Smooth muscle cell (in vitro differentiated cells): ENCODE results near the gene LRFN5. TPM values are rescaled to one million over a fixed set of nuclear protein-coding genes. Genes with fewer than 3 reads are reported as not detected.

Experiments
- DNase-seq: peaks from one replicate; lab custom pipeline; 2025; ENCODE audit not compliant: unreplicated experiment; lab: John Stamatoyannopoulos, UW
- H2AFZ ChIP-seq: fragments of 200-600 bp; sonication (generic); 2 replicates; pipeline ENCODE4 v1.6.0; 2016; ENCODE audit warnings: antibody characterized with exemption, low read depth, mild to moderate bottlenecking
- H3F3A ChIP-seq: fragments of 200-600 bp; sonication (generic); 2 replicates; pipeline ENCODE4 v1.6.0; 2017; ENCODE audit warnings: antibody characterized with exemption, low read depth
- H3K27ac ChIP-seq: fragments of 200-600 bp; sonication (generic); 2 replicates; pipeline ENCODE4 v1.5.1; 2016; ENCODE audit warnings: low read depth, mild to moderate bottlenecking
- H3K27me3 ChIP-seq: fragments of 200-600 bp; sonication (generic); 2 replicates; pipeline ENCODE4 v1.6.1; 2016; ENCODE audit warnings: low read depth, mild to moderate bottlenecking
- H3K36me3 ChIP-seq: fragments of 200-600 bp; sonication (generic); 2 replicates; pipeline ENCODE4 v1.5.1; 2016; ENCODE audit warnings: low read depth
- H3K4me1 ChIP-seq: fragments of 200-600 bp; sonication (generic); 2 replicates; pipeline ENCODE4 v1.5.1; 2016; ENCODE audit warnings: low read depth
- H3K4me2 ChIP-seq: fragments of 200-600 bp; sonication (generic); 2 replicates; pipeline ENCODE4 v1.6.0; 2016; ENCODE audit warnings: mild to moderate bottlenecking
- H3K4me3 ChIP-seq: fragments of 200-600 bp; sonication (generic); 2 replicates; pipeline ENCODE4 v1.5.1; 2016; ENCODE audit warnings: mild to moderate bottlenecking
- H3K79me2 ChIP-seq: fragments of 200-600 bp; sonication (generic); 2 replicates; pipeline ENCODE4 v1.6.0; 2016; ENCODE audit warnings: low read depth, mild to moderate bottlenecking
- H3K9ac ChIP-seq: fragments of 200-600 bp; sonication (generic); 2 replicates; pipeline ENCODE4 v1.6.0; 2016; ENCODE audit warnings: low read depth
- H3K9me3 ChIP-seq: fragments of 200-600 bp; sonication (generic); replicated peaks from 2 replicates; pipeline ENCODE4 v1.5.1; 2016; ENCODE audit warnings: low read depth
- H4K20me1 ChIP-seq: fragments of 200-600 bp; sonication (generic); 2 replicates; pipeline ENCODE4 v1.6.0; 2016; ENCODE audit warnings: low read depth
- WGBS: methylation state at CpG from one replicate; pipeline ENCODE4 v1.1.7; 2016; ENCODE audit warnings: low lambda C conversion rate; 5-methylcytosine and 5-hydroxymethylcytosine counted together
- polyA plus RNA-seq: library from polyadenylated mRNA; unstranded; fragments of >200 nt; fragmentation: Nextera tagmentation; extraction: Ambion mirVana; gene quantifications from 2 replicates; pipeline ENCODE4 v1.2.1, GENCODE V29; 2016
- total RNA-seq: library from RNA; depleted of rRNA; stranded (reverse); fragments of >200 nt; gene quantifications from 2 replicates; pipeline ENCODE4 v1.2.3, GENCODE V29; 2014
- TF ChIP-seq, protein P1 (sequence below): fragments of 200-600 bp; sonication (generic); IDR thresholded peaks from 2 replicates; pipeline ENCODE4 v1.5.1; 2017; ENCODE audit warnings: borderline replicate concordance, mild to moderate bottlenecking, antibody characterized with exemption; ENCODE audit not compliant: insufficient read depth, poor library complexity, severe bottlenecking

LRFN5 gene
- total and polyA plus RNA-seq, 2 experiments from 2014 or later, result 22.1 to 33.8 TPM

DNA sequence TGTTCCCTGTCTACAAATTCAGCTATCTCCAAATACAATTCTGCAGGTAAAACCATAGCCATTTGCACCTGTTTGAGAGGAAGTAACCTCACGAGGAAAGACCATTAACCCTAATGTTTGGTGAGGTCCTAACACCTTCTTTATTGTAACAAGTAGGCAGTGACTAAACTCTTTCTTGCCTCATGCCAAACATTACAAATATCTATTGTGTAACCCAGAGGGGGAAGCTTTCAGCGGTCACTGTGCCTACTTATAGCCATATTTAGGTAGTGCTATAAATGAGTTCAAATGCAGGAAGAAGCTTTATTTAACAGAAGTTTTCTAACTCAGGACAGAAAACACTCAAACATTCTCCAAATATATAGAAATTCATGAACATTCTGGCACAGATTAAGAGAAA is 252.7 kb downstream of the LRFN5 start:
- Histone ChIP-seq H3K79me2 (peaks cover 4% of the 10 kb centered on the region), H3K27ac (no peak overlapping the region), H3K27me3 (no peaks in the 10 kb centered on the region), H3K4me2 (no peak overlapping the region), H3K9me3 (no peaks in the 10 kb centered on the region), H2AFZ (no peak overlapping the region), H3K4me1 (no peaks in the 10 kb centered on the region), H4K20me1 (no peaks in the 10 kb centered on the region), H3F3A (peaks cover 6% of the 10 kb centered on the region), H3K36me3 (no peaks in the 10 kb centered on the region), H3K9ac (no peak overlapping the region), H3K4me3 (no peak overlapping the region)
- TF ChIP-seq, protein P1, sequence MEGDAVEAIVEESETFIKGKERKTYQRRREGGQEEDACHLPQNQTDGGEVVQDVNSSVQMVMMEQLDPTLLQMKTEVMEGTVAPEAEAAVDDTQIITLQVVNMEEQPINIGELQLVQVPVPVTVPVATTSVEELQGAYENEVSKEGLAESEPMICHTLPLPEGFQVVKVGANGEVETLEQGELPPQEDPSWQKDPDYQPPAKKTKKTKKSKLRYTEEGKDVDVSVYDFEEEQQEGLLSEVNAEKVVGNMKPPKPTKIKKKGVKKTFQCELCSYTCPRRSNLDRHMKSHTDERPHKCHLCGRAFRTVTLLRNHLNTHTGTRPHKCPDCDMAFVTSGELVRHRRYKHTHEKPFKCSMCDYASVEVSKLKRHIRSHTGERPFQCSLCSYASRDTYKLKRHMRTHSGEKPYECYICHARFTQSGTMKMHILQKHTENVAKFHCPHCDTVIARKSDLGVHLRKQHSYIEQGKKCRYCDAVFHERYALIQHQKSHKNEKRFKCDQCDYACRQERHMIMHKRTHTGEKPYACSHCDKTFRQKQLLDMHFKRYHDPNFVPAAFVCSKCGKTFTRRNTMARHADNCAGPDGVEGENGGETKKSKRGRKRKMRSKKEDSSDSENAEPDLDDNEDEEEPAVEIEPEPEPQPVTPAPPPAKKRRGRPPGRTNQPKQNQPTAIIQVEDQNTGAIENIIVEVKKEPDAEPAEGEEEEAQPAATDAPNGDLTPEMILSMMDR, result no peak
- 95% methylated on average over 2 of the region's 2 CpGs for WGBS
- no peak for DNase-seq

DNA sequence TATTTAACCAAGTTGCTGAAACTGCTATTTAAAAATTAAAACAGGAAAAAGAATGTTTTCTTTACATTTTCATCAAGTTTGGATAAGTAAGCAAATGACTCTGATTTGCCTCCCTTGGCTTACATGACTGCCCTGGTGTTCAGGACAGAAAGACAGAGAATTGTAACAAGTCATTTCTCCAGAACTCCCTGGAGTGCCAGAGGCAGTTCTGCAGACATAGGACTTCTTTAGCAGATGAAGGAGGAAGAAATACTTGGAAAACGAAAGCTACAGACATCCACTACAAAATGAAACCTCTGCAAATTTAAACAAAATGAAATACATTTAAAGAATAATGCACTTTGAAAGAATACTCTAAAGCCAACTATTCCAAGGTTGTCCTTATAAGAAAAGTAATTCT is 253.9 kb downstream of the LRFN5 start:
- Histone ChIP-seq H3K36me3 (no peaks in the 10 kb centered on the region), H3K27ac (no peak overlapping the region), H3K9ac (no peak overlapping the region), H3F3A (no peaks in the 10 kb centered on the region), H3K4me2 (no peak overlapping the region), H3K4me1 (no peaks in the 10 kb centered on the region), H3K79me2 (peaks cover 7% of the 10 kb centered on the region), H4K20me1 (no peaks in the 10 kb centered on the region), H2AFZ (no peak overlapping the region), H3K27me3 (no peaks in the 10 kb centered on the region), H3K4me3 (no peak overlapping the region), H3K9me3 (no peaks in the 10 kb centered on the region)
- WGBS, result 83% methylated on average over 1 of the region's 1 CpG
- DNase-seq, result no peak
- TF ChIP-seq, protein P1, result no peak

DNA sequence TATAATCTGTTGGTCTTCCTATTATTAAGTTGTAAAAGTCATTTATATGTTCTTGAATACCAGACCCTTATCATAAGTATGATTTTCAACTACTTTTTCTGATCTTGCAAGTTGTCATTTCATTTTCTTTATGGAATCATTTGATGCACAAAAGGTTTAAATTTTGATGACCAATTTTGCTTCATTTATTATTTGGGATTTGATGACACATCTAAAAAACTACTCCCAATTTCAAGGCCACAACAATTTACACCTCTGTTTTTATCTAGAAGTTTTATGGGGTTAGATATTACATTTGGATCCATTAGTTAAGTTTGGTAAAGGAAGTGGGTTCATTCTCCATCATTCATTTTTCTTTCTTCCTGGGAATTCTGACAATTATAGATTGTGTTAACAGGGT is 259.2 kb downstream of the LRFN5 start:
- H3K4me3 ChIP-seq, result no peak overlapping the region
- H3K79me2 ChIP-seq, result peaks cover 6% of the 10 kb centered on the region
- no peaks in the 10 kb centered on the region for H3K27me3 ChIP-seq
- H4K20me1 ChIP-seq, result no peaks in the 10 kb centered on the region
- H3K36me3 ChIP-seq, result no peaks in the 10 kb centered on the region
- H3F3A ChIP-seq, result no peaks in the 10 kb centered on the region
- H3K9ac ChIP-seq, result no peak overlapping the region
- peaks cover 3% of the 10 kb centered on the region for H3K4me1 ChIP-seq
- no peak for DNase-seq
- H3K9me3 ChIP-seq, result no peaks in the 10 kb centered on the region
- no peak overlapping the region for H2AFZ ChIP-seq
- TF ChIP-seq, protein P1, result no peak
- no peak overlapping the region for H3K27ac ChIP-seq
- no peak overlapping the region for H3K4me2 ChIP-seq

DNA sequence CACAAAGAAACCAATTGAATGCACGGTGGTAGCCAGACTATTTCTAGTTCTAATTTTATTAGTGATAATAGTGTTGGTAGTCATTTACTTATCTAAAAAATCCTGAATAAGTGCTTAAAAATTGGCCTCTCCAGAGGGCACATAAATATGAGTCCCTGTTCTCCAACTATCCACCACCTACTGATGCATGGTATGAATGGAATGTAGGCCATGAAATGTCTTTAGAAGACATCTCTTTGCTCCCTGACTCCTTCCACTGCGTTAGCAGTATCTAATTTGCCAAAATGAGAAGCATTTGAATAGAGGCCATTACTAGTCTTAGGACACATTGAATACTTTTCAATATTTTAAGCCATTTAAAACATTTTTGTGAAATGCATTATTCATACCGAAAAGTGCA is 261.7 kb downstream of the LRFN5 start:
- Histone ChIP-seq H3K9me3 (no peaks in the 10 kb centered on the region), H3K4me2 (no peak overlapping the region), H3K9ac (no peak overlapping the region), H3K27ac (no peak overlapping the region), H3F3A (no peaks in the 10 kb centered on the region), H2AFZ (no peak overlapping the region), H3K36me3 (no peaks in the 10 kb centered on the region), H3K4me1 (peaks cover 3% of the 10 kb centered on the region), H3K4me3 (no peak overlapping the region), H4K20me1 (no peaks in the 10 kb centered on the region), H3K79me2 (peaks cover 8% of the 10 kb centered on the region), H3K27me3 (no peaks in the 10 kb centered on the region)
- WGBS, result 79% methylated on average over 3 of the region's 3 CpGs
- no peak for DNase-seq
- TF ChIP-seq, protein P1, result no peak
